Measurements from ENCODE around the gene MAP3K10.
A peak's percentile ranks its signal among the peaks of the same experiment; 100 is the strongest.

Gene MAP3K10

DNA sequence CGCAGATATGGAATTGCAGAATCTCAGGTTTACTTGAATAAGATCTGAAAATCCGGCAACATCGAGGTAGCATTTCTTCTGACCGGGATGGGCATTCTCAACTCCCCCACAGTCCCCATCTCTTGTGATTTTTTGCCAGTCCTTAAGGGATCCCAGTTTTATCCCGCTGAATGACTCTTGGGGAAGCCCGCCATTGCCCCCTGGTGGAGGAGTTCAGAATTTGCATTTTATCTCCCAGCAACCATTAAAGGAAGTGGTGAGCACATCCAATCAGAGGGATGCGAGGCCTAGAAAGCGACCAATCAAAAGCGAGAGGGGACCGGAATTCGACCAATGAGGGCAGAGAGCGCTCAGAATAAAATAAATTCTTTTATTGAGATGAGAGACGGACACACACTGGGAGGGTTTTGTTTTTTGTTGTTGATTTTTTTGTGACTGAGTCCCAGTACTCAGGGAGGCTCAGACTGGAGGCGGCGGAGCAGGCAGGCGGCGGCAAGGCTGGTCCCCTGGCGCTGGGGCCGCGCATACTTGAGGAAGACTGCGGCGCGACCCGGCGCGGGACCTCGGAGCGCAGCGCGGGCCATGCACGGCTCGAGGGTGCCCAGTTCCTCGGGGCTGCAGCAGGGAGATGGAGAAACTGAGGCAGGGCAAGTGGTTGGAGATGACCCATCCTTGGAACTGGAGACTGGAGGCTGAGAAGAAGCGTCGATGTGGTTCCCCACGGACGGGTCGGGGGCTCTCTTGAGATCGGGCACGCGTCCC lies 30.8 kb downstream of the MAP3K10 start (continued):
- TF ChIP-seq, protein P1, sequence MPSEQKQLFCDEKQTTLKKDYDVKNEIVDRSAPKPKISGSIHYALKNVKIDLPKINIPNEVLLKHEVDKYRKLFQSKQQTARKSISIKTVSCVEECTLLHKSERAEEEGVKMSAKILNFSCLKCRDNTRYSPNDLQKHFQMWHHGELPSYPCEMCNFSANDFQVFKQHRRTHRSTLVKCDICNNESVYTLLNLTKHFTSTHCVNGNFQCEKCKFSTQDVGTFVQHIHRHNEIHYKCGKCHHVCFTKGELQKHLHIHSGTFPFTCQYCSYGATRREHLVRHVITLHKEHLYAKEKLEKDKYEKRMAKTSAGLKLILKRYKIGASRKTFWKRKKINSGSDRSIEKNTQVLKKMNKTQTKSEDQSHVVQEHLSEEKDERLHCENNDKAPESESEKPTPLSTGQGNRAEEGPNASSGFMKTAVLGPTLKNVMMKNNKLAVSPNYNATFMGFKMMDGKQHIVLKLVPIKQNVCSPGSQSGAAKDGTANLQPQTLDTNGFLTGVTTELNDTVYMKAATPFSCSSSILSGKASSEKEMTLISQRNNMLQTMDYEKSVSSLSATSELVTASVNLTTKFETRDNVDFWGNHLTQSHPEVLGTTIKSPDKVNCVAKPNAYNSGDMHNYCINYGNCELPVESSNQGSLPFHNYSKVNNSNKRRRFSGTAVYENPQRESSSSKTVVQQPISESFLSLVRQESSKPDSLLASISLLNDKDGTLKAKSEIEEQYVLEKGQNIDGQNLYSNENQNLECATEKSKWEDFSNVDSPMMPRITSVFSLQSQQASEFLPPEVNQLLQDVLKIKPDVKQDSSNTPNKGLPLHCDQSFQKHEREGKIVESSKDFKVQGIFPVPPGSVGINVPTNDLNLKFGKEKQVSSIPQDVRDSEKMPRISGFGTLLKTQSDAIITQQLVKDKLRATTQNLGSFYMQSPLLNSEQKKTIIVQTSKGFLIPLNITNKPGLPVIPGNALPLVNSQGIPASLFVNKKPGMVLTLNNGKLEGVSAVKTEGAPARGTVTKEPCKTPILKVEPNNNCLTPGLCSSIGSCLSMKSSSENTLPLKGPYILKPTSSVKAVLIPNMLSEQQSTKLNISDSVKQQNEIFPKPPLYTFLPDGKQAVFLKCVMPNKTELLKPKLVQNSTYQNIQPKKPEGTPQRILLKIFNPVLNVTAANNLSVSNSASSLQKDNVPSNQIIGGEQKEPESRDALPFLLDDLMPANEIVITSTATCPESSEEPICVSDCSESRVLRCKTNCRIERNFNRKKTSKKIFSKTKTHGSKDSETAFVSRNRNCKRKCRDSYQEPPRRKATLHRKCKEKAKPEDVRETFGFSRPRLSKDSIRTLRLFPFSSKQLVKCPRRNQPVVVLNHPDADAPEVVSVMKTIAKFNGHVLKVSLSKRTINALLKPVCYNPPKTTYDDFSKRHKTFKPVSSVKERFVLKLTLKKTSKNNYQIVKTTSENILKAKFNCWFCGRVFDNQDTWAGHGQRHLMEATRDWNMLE (tag by site-specific recombination; conservative IDR thresholded peaks at IDR 0.05; ENCODE audit: low read depth) = no peak
- TF ChIP-seq ZNF274 (IDR thresholded peaks at IDR 0.05; ENCODE audit: low read length) (no peak), ZNF274 (tag by site-specific recombination; IDR thresholded peaks at IDR 0.05; ENCODE audit: borderline replicate concordance) (no peak), ZNF24 (tag by site-specific recombination; IDR thresholded peaks at IDR 0.05) (0 out of 2 replicates have a peak, but pooled peaks have one; percentile 70), ZNF843 (tag by site-specific recombination; IDR thresholded peaks at IDR 0.05) (no peak), ZNF571 (tag by site-specific recombination; IDR thresholded peaks at IDR 0.05) (no peak), ZFHX2 (tag by site-specific recombination; conservative IDR thresholded peaks at IDR 0.05) (0 out of 2 replicates have a peak, but pooled peaks have one; percentile 3), ZNF311 (tag by site-specific recombination; IDR thresholded peaks at IDR 0.05; ENCODE audit: borderline replicate concordance) (0 out of 2 replicates have a peak, but pooled peaks have one; percentile 62), ZNF335 (tag by site-specific recombination; conservative IDR thresholded peaks at IDR 0.05) (peak; percentile 34), ZNF677 (tag by site-specific recombination; IDR thresholded peaks at IDR 0.05) (peak; percentile 53), MEIS1 (CRISPR knock-in tag; IDR thresholded peaks at IDR 0.05; ENCODE audit: borderline replicate concordance) (no peak), ZNF2 (tag by site-specific recombination; IDR thresholded peaks at IDR 0.05) (0 out of 2 replicates have a peak, but pooled peaks have one; percentile 46), ZBTB20 (tag by site-specific recombination; IDR thresholded peaks at IDR 0.05) (no peak), IKZF3 (tag by site-specific recombination; IDR thresholded peaks at IDR 0.05) (peak; percentile 63; the same call in 1 of the 2 replicates), ZNF561 (tag by site-specific recombination; IDR thresholded peaks at IDR 0.05; ENCODE audit: borderline replicate concordance) (no peak; the same call in 1 of the 2 replicates), ZNF529 (tag by site-specific recombination; IDR thresholded peaks at IDR 0.05; ENCODE audit: insufficient replicate concordance) (no peak)
- TF ChIP-seq, protein P2, sequence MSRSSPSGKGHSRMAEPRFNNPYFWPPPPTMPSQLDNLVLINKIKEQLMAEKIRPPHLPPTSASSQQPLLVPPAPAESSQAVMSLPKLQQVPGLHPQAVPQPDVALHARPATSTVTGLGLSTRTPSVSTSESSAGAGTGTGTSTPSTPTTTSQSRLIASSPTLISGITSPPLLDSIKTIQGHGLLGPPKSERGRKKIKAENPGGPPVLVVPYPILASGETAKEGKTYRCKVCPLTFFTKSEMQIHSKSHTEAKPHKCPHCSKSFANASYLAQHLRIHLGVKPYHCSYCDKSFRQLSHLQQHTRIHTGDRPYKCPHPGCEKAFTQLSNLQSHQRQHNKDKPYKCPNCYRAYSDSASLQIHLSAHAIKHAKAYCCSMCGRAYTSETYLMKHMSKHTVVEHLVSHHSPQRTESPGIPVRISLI (tag by site-specific recombination; IDR thresholded peaks at IDR 0.05) = peak; percentile 35; the same call in 1 of the 2 replicates
- TF ChIP-seq, protein P3, sequence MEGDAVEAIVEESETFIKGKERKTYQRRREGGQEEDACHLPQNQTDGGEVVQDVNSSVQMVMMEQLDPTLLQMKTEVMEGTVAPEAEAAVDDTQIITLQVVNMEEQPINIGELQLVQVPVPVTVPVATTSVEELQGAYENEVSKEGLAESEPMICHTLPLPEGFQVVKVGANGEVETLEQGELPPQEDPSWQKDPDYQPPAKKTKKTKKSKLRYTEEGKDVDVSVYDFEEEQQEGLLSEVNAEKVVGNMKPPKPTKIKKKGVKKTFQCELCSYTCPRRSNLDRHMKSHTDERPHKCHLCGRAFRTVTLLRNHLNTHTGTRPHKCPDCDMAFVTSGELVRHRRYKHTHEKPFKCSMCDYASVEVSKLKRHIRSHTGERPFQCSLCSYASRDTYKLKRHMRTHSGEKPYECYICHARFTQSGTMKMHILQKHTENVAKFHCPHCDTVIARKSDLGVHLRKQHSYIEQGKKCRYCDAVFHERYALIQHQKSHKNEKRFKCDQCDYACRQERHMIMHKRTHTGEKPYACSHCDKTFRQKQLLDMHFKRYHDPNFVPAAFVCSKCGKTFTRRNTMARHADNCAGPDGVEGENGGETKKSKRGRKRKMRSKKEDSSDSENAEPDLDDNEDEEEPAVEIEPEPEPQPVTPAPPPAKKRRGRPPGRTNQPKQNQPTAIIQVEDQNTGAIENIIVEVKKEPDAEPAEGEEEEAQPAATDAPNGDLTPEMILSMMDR (tag by site-specific recombination; IDR thresholded peaks at IDR 0.05) = peak; percentile 93
- TF ChIP-seq, protein P4, sequence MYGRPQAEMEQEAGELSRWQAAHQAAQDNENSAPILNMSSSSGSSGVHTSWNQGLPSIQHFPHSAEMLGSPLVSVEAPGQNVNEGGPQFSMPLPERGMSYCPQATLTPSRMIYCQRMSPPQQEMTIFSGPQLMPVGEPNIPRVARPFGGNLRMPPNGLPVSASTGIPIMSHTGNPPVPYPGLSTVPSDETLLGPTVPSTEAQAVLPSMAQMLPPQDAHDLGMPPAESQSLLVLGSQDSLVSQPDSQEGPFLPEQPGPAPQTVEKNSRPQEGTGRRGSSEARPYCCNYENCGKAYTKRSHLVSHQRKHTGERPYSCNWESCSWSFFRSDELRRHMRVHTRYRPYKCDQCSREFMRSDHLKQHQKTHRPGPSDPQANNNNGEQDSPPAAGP (tag by site-specific recombination; IDR thresholded peaks at IDR 0.05) = peak; percentile 33
- TF ChIP-seq, protein P5, sequence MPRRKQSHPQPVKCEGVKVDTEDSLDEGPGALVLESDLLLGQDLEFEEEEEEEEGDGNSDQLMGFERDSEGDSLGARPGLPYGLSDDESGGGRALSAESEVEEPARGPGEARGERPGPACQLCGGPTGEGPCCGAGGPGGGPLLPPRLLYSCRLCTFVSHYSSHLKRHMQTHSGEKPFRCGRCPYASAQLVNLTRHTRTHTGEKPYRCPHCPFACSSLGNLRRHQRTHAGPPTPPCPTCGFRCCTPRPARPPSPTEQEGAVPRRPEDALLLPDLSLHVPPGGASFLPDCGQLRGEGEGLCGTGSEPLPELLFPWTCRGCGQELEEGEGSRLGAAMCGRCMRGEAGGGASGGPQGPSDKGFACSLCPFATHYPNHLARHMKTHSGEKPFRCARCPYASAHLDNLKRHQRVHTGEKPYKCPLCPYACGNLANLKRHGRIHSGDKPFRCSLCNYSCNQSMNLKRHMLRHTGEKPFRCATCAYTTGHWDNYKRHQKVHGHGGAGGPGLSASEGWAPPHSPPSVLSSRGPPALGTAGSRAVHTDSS (tag by site-specific recombination; IDR thresholded peaks at IDR 0.05) = peak; percentile 35; the same call in 1 of the 2 replicates
- TF ChIP-seq, protein P6, sequence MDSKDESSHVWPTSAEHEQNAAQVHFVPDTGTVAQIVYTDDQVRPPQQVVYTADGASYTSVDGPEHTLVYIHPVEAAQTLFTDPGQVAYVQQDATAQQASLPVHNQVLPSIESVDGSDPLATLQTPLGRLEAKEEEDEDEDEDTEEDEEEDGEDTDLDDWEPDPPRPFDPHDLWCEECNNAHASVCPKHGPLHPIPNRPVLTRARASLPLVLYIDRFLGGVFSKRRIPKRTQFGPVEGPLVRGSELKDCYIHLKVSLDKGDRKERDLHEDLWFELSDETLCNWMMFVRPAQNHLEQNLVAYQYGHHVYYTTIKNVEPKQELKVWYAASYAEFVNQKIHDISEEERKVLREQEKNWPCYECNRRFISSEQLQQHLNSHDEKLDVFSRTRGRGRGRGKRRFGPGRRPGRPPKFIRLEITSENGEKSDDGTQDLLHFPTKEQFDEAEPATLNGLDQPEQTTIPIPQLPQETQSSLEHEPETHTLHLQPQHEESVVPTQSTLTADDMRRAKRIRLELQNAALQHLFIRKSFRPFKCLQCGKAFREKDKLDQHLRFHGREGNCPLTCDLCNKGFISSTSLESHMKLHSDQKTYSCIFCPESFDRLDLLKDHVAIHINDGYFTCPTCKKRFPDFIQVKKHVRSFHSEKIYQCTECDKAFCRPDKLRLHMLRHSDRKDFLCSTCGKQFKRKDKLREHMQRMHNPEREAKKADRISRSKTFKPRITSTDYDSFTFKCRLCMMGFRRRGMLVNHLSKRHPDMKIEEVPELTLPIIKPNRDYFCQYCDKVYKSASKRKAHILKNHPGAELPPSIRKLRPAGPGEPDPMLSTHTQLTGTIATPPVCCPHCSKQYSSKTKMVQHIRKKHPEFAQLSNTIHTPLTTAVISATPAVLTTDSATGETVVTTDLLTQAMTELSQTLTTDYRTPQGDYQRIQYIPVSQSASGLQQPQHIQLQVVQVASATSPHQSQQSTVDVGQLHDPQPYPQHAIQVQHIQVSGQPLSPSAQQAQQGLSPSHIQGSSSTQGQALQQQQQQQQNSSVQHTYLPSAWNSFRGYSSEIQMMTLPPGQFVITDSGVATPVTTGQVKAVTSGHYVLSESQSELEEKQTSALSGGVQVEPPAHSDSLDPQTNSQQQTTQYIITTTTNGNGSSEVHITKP (tag by site-specific recombination; IDR thresholded peaks at IDR 0.05) = peak; percentile 82
